Measurements from ENCODE around the gene MED29.

- TF ChIP-seq CTCF (conservative IDR thresholded peaks at IDR 0.05; ENCODE audit: low read depth, low read length), result no peak
- TF ChIP-seq EZH2 (IDR thresholded peaks at IDR 0.05; ENCODE audit: low read length, unreplicated experiment), result no peak
Measured at GRCh38 chr19:39400061-39400460, 8.9 kb downstream of the MED29 start.

Data from PC-3 (cell line).